ENCODE data around the gene TBX2.

The TBX2 gene

GRCh38 chr17:61385577-61386236, 13.9 kb upstream of the TBX2 start:
- Histone ChIP-seq H2AFZ (ENCODE audit: low read depth, low read length) (no peak overlapping the region), H3K9me3 (ENCODE audit: low read length) (no peaks in the 10 kb centered on the region), H3K36me3 (ENCODE audit: insufficient read depth, low read length) (no peaks in the 10 kb centered on the region), H3K27me3 (ENCODE audit: insufficient read depth, low read length) (no peaks in the 10 kb centered on the region), H3K4me3 (ENCODE audit: low read length) (no peak overlapping the region), H3K4me1 (ENCODE audit: insufficient read depth, low read length) (no peaks in the 10 kb centered on the region)

DNA sequence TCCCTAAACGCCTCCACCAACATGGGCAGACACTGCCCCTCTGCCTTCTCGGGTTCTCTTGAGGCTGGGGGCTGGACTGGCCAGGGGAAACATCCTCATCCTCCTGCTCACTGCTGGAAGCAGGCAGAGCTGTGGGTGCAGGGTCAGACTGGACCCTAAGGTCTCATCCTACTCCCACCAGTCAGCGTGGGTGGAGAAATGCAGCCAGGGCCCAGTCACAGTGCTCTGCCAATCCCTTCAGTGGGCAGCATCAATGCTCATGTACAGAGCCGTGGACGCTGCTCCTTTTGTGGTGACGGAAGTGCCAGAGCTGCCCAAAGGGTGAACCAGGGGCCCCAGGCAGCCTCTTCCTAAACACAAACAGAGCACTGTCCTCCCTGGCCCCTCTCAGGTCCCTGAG, 13.4 kb upstream of the TBX2 start:
- Histone ChIP-seq H3K9me3 (ENCODE audit: low read length) (no peaks in the 10 kb centered on the region), H3K36me3 (ENCODE audit: insufficient read depth, low read length) (no peaks in the 10 kb centered on the region), H2AFZ (ENCODE audit: low read depth, low read length) (no peak overlapping the region), H3K4me3 (ENCODE audit: low read length) (no peak overlapping the region), H3K27me3 (ENCODE audit: insufficient read depth, low read length) (no peaks in the 10 kb centered on the region), H3K4me1 (ENCODE audit: insufficient read depth, low read length) (no peaks in the 10 kb centered on the region)

GRCh38 chr17:61387011-61387410, 12.6 kb upstream of the TBX2 start:
- Histone ChIP-seq H3K4me1 (ENCODE audit: insufficient read depth, low read length) (no peaks in the 10 kb centered on the region), H3K9me3 (ENCODE audit: low read length) (no peaks in the 10 kb centered on the region), H3K27me3 (ENCODE audit: insufficient read depth, low read length) (no peaks in the 10 kb centered on the region), H3K36me3 (ENCODE audit: insufficient read depth, low read length) (no peaks in the 10 kb centered on the region), H3K4me3 (ENCODE audit: low read length) (no peak overlapping the region), H2AFZ (ENCODE audit: low read depth, low read length) (no peak overlapping the region)

DNA sequence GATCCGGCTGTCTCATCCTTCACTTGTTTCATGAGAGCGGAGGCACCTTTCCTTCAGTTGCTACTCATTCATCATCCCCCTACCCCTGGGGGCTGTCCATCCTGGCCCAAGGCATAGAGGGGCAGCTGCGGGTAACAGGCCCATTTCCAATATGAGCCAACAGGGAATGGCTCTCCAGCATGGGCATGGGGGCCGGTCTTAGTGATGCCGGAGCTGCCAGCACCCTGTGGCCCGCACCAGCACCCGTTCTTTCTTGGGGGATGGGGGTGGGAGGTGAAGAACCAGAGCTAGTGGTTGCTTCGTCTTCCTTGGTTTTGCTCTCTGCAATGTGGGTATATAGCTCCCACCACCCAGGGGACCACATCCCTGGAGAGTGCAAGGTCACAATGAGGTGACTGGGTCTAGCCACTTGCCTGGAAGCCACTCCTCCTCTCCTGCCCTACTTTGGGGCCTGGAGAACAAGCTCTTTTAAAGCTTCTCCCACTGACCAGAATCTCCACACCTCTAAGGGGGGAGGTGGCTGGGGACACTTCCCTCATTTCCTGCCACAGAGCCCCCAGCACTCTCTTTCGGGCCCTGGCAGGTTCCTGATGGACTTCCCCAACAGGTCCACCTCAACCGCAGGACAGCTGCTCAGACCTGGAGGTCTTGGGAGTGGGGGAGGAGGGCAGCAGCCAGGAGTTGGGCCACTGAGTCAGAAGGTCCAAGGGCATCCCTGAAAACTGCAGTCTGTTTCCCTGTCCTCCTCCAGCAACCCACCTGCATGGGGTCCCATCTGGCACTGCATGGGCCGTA, 11.9 kb upstream of the TBX2 start:
- Histone ChIP-seq H3K4me3 (ENCODE audit: low read length) (no peak overlapping the region), H3K9me3 (ENCODE audit: low read length) (no peaks in the 10 kb centered on the region), H3K36me3 (ENCODE audit: insufficient read depth, low read length) (no peaks in the 10 kb centered on the region), H2AFZ (ENCODE audit: low read depth, low read length) (no peak overlapping the region), H3K27me3 (ENCODE audit: insufficient read depth, low read length) (no peaks in the 10 kb centered on the region), H3K4me1 (ENCODE audit: insufficient read depth, low read length) (no peaks in the 10 kb centered on the region)

DNA sequence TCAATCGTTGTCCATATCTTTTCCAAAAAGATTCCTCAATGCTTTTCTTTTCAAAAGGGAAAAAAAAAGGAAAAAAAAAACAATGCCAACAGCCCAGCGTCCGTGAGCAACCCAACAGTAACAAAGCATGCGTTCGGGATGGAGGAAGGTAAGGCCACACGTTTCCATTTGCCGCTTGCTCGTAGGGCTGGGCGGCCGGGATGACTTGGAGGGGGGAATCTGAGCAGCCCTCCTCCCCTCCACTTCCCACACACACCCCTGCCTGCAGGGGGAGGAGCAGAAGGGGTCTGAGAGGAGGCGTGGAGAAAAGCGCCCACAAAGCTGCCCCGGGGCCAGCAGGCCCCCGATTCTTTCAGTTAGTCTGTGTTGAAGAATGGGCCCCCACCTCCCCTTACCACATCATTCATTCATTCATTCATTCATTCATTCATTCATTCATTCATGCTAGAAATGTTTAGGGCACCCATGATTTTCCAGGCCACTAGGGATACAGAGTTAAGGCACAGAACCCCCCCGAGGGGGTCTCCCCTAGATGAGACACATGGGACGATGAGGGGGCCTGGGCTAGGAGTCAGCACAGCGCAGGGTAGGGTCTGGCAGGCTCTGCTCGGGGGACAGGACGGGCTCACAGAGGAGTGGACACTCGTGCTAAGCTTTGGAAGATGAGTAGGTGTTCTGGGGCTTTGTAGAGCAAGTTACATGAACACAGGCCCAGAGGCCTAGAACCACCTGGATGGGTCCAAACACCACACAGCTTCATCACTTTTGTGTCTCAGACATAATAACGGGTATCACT, 10.9 kb upstream of the TBX2 start:
- Histone ChIP-seq H3K4me1 (ENCODE audit: insufficient read depth, low read length) (no peaks in the 10 kb centered on the region), H3K27me3 (ENCODE audit: insufficient read depth, low read length) (peaks cover 2% of the 10 kb centered on the region), H3K4me3 (ENCODE audit: low read length) (no peak overlapping the region)

DNA sequence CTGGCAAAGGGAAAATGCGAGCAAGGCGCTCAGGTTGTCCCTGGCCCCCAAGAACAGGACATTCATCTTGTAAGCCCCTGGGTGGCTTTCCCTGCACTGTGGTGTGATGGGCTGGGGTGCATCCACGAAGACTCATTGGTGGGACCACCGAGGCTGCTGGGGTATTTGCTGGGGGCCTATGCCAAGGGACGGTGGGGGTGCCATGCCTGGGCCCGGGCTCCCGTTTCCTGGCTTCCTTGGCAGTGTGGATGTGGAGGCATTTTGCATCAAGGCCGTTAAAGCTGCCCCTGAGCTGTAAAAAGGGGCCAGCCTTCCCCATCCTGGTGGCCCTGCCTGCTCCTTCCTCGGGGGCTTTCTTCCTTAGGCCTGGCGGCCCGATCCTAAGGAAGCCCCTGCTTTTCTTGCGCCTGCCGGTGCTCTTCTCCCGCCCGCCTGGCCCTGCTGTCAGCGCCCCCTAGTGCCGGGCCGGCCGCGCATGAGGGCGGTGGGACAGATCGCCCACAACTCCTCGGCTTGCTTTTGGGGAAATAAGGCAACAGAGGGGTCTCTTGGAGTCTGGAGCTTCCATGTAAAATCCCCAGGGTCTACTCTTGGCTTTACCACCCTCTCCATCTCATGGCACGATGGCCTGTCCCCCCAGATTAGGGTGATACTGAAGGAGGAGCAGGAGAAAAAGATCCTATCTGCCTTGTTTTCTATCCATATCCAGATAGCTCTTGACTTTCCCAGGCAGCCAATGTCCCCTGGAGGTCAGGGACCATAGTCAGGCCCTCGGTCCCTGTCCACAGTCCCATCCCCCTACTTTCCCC, 9.8 kb upstream of the TBX2 start:
- Histone ChIP-seq H2AFZ (ENCODE audit: low read depth, low read length) (peak overlapping the region; percentile 20), H3K4me1 (ENCODE audit: insufficient read depth, low read length) (no peaks in the 10 kb centered on the region), H3K4me3 (ENCODE audit: low read length) (no peak overlapping the region), H3K27me3 (ENCODE audit: insufficient read depth, low read length) (peaks cover 13% of the 10 kb centered on the region), H3K9me3 (ENCODE audit: low read length) (no peaks in the 10 kb centered on the region), H3K36me3 (ENCODE audit: insufficient read depth, low read length) (no peaks in the 10 kb centered on the region)

More for the DNA sequence above, 10.9 kb upstream of the TBX2 start:
- Histone ChIP-seq H3K9me3 (ENCODE audit: low read length) (no peaks in the 10 kb centered on the region), H3K36me3 (ENCODE audit: insufficient read depth, low read length) (no peaks in the 10 kb centered on the region), H2AFZ (ENCODE audit: low read depth, low read length) (no peak overlapping the region)

DNA sequence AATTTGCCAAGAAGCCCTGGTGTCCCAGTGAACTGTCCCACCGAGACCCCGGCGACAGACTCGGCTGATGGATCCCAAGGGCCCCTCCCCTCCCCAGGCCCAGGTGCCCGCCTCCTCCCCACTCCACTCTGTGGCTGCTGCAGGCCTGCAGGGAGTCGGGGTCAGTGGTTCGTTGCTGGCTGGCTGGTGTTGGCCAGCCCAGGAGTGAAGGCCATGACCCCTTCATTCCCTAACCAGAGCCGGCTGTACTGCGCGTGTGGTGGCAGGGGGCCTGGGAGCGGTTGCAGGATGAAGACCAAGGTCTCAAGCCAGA, 9.2 kb upstream of the TBX2 start:
- Histone ChIP-seq H3K36me3 (ENCODE audit: insufficient read depth, low read length) (no peaks in the 10 kb centered on the region), H3K4me3 (ENCODE audit: low read length) (no peak overlapping the region), H3K9me3 (ENCODE audit: low read length) (no peaks in the 10 kb centered on the region), H3K4me1 (ENCODE audit: insufficient read depth, low read length) (no peaks in the 10 kb centered on the region), H2AFZ (ENCODE audit: low read depth, low read length) (no peak overlapping the region), H3K27me3 (ENCODE audit: insufficient read depth, low read length) (peaks cover 19% of the 10 kb centered on the region)

DNA sequence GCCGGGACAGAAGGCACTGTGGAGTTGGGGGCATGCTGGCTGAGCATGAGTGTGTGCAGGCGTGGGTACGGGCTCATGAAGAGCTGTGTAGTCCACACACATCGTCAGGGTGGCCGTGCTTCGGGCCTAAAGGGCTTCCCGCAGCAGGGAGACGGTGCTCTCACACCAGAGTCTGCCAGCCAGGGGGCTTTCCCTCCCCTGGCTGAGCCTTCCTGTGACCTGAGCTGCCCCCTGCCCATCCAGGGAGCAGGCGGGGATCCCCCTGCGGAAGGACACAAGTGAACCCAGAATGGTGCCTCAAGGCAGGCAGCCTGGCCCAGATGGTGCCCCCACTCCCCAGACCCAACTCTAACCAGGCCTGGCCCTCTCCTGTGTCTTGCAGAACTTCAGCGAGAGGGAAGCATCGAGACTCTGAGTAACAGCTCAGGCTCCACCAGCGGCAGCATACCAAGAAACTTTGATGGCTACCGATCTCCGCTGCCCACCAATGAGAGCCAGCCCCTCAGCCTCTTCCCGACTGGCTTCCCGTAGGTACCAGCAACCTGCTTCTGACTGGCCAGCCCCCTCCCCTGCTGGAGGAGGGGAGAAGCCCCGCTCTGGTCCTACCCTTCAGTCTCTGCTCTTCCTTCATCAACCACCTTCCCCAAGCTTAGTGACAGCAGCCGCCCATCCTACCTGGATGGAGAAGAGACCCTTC, 7.9 kb upstream of the TBX2 start:
- H3K9me3 ChIP-seq (ENCODE audit: low read length) = no peaks in the 10 kb centered on the region
- H3K27me3 ChIP-seq (ENCODE audit: insufficient read depth, low read length) = peaks cover 30% of the 10 kb centered on the region
- H2AFZ ChIP-seq (ENCODE audit: low read depth, low read length) = no peak overlapping the region
- H3K4me3 ChIP-seq (ENCODE audit: low read length) = no peak overlapping the region
- H3K36me3 ChIP-seq (ENCODE audit: insufficient read depth, low read length) = no peaks in the 10 kb centered on the region
- no peaks in the 10 kb centered on the region for H3K4me1 ChIP-seq (ENCODE audit: insufficient read depth, low read length)

DNA sequence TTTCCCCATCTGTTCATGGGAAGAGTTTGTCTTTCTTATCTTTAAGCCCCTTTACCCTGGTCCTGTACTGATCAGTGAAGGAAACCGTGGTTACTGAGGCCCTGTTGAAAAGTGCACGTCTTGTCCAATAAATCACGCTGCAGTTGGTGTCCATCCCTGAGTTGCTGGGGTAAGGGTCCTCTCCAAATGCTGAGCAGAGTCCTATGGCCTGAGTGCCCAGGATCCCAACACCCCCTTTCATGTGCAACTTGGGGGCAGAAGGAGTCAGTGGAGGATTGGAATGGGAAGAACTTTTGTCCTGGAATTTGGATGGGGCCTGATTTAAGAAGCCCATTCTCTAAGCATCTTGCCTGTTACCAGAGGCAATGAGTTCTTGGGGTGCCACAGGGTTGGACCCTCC, 7.0 kb upstream of the TBX2 start:
- Histone ChIP-seq H3K4me3 (ENCODE audit: low read length) (no peak overlapping the region), H3K36me3 (ENCODE audit: insufficient read depth, low read length) (no peaks in the 10 kb centered on the region), H3K9me3 (ENCODE audit: low read length) (no peaks in the 10 kb centered on the region), H2AFZ (ENCODE audit: low read depth, low read length) (no peak overlapping the region), H3K4me1 (ENCODE audit: insufficient read depth, low read length) (peaks cover 3% of the 10 kb centered on the region), H3K27me3 (ENCODE audit: insufficient read depth, low read length) (peaks cover 36% of the 10 kb centered on the region)

DNA sequence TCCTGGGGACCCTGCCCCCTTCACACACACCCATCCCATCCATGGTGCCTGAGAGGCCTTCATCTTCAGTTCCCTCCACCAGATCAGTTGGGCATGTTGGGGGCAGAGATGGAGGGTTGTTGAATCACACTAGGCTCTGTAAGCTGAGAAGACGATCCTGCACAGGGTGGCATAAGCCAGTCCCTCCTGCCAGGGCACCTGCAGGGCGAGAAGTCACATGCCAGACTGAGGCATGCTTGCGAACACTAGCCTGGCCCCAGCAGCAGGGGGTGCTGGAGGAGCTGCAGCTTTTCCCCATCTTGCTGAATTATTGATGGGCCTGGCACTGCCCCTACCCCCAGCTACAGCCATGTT, 6.1 kb upstream of the TBX2 start:
- Histone ChIP-seq H3K27me3 (ENCODE audit: insufficient read depth, low read length) (peaks cover 45% of the 10 kb centered on the region), H3K4me1 (ENCODE audit: insufficient read depth, low read length) (peaks cover 11% of the 10 kb centered on the region)

DNA sequence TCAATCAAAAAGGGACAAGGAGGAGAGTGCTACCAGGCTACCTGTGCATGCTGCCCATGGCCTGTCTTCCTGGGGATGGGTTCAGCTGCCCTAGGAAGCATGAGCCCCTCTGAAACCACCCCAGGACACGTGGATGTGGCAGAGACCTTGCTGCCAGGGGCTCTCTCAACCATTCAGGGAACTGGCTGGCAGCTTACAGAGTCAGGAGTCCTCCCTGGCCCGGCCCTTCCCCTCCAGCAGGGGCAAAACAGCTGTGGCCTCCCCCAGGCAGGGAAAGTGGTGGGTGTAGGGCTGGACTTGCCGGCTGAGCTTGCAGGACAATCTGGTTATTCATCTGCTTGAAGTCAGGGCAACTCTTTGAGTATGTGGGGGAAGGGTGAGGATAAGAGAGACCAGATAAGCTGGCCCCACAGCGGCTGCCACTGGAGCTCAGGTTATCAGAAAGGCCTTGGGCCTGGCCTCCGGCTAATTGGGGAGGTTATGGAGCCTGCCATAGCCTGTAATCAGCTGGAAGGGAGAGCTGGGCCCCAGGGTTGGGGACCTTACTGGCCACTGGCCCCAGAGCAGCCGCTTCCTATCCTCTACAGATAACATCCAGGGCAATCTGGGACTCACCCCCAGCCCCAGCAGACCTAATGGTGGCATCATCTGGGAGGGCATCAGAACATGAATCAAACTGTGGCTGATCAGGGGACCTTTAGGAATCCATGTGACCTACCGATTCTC, 5.6 kb upstream of the TBX2 start:
- peaks cover 50% of the 10 kb centered on the region for H3K27me3 ChIP-seq (ENCODE audit: insufficient read depth, low read length)

More for the DNA sequence above, 6.1 kb upstream of the TBX2 start:
- H2AFZ ChIP-seq (ENCODE audit: low read depth, low read length) = no peak overlapping the region
- H3K36me3 ChIP-seq (ENCODE audit: insufficient read depth, low read length) = no peaks in the 10 kb centered on the region
- no peaks in the 10 kb centered on the region for H3K9me3 ChIP-seq (ENCODE audit: low read length)
- H3K4me3 ChIP-seq (ENCODE audit: low read length) = no peak overlapping the region

More for the DNA sequence above, 5.6 kb upstream of the TBX2 start:
- H2AFZ ChIP-seq (ENCODE audit: low read depth, low read length) = no peak overlapping the region
- H3K36me3 ChIP-seq (ENCODE audit: insufficient read depth, low read length) = no peaks in the 10 kb centered on the region
- peaks cover 16% of the 10 kb centered on the region for H3K4me1 ChIP-seq (ENCODE audit: insufficient read depth, low read length)
- no peaks in the 10 kb centered on the region for H3K9me3 ChIP-seq (ENCODE audit: low read length)
- H3K4me3 ChIP-seq (ENCODE audit: low read length) = no peak overlapping the region

All from neuron (in vitro differentiated cells).